ENCODE data around the gene MAGI2.

DNA sequence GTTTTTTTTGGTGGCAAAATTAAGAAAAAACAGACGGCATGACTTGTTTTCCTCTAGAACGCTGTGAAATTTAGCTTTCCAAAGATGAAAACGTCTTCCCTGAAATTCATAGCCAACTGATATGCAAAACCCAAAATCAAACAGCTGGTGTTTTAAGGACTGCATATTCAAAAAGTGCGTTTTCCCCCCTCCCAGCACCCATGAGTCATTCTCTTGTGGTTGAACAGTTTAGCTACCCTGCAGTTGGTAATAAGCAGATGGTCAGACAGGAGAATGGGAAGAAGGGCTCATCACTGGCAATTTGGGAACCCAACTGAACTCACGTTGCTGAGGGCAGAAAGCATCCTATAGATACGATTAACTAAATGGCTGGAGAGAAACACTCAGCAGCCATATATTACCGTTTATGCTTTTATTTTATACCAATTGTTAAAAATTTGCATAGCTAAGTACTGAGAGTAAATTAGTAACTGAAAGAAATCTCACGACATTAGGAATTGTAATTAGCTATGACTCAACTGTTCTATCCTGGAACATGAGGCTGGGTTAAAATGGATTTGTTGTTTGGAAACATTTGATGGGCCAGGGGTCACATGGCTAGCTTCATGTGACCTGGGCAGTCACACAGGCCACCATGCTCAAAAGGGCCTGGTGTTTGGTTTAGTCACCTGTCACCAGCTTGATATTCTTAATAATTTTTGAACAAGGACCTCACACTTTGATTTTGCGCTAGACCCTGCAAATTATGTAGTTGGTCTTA is 1311.8 kb downstream of the MAGI2 start:
- TF ChIP-seq, protein P1, sequence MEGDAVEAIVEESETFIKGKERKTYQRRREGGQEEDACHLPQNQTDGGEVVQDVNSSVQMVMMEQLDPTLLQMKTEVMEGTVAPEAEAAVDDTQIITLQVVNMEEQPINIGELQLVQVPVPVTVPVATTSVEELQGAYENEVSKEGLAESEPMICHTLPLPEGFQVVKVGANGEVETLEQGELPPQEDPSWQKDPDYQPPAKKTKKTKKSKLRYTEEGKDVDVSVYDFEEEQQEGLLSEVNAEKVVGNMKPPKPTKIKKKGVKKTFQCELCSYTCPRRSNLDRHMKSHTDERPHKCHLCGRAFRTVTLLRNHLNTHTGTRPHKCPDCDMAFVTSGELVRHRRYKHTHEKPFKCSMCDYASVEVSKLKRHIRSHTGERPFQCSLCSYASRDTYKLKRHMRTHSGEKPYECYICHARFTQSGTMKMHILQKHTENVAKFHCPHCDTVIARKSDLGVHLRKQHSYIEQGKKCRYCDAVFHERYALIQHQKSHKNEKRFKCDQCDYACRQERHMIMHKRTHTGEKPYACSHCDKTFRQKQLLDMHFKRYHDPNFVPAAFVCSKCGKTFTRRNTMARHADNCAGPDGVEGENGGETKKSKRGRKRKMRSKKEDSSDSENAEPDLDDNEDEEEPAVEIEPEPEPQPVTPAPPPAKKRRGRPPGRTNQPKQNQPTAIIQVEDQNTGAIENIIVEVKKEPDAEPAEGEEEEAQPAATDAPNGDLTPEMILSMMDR (conservative IDR thresholded peaks at IDR 0.05 in 1 of 2, IDR thresholded peaks at IDR 0.05 in 1 of 2; ENCODE audit: extremely low read depth in 1 of 2, insufficient read depth in 1 of 2, low read depth in 1 of 2, low read length in 2 of 2): no peak
- no peak for TF ChIP-seq EZH2 (IDR thresholded peaks at IDR 0.05; ENCODE audit: borderline replicate concordance, low read length)
